ENCODE measurements around the gene NELL2.

Gene NELL2

GRCh38 chr12:44581642-44582242 is 294.4 kb downstream of the NELL2 start:
- DNase-seq: no peak
- in situ Hi-C loops (cut with HindIII; ENCODE audit: low pct_ligation_motif_present, low pct_unique_long_range_greater_than_20kb, low sequenced_read_pairs): no loop called here

GRCh38 chr12:44574586-44574985 is 301.5 kb downstream of the NELL2 start:
- DNase-seq: no peak
- in situ Hi-C loops (cut with HindIII; ENCODE audit: low pct_ligation_motif_present, low pct_unique_long_range_greater_than_20kb, low sequenced_read_pairs): no loop called here

- DNase-seq: no peak
- in situ Hi-C loops (cut with HindIII; ENCODE audit: low pct_ligation_motif_present, low pct_unique_long_range_greater_than_20kb, low sequenced_read_pairs): no loop called here
These were observed 302.4 kb downstream of the NELL2 start for GRCh38 chr12:44573723-44574122.

- DNase-seq: no peak
- in situ Hi-C loops (cut with HindIII; ENCODE audit: low pct_ligation_motif_present, low pct_unique_long_range_greater_than_20kb, low sequenced_read_pairs): no loop called here
These were observed 305.0 kb downstream of the NELL2 start for GRCh38 chr12:44571006-44571550.

- in situ Hi-C loops (cut with HindIII; ENCODE audit: low pct_ligation_motif_present, low pct_unique_long_range_greater_than_20kb, low sequenced_read_pairs): no loop called here
- DNase-seq: no peak
These were observed 306.0 kb downstream of the NELL2 start for GRCh38 chr12:44570036-44570583.

GRCh38 chr12:44565163-44565562 is 311.0 kb downstream of the NELL2 start:
- DNase-seq: no peak
- in situ Hi-C loops (cut with HindIII; ENCODE audit: low pct_ligation_motif_present, low pct_unique_long_range_greater_than_20kb, low sequenced_read_pairs): no loop called here

- no peak for DNase-seq
- in situ Hi-C loops (cut with HindIII; ENCODE audit: low pct_ligation_motif_present, low pct_unique_long_range_greater_than_20kb, low sequenced_read_pairs): no loop called here
These were observed 312.6 kb downstream of the NELL2 start for GRCh38 chr12:44563486-44563885.

GRCh38 chr12:44558340-44559100 is 317.6 kb downstream of the NELL2 start:
- in situ Hi-C loops (cut with HindIII; ENCODE audit: low pct_ligation_motif_present, low pct_unique_long_range_greater_than_20kb, low sequenced_read_pairs): no loop called here
- no peak for DNase-seq

- DNase-seq: no peak
- in situ Hi-C loops (cut with HindIII; ENCODE audit: low pct_ligation_motif_present, low pct_unique_long_range_greater_than_20kb, low sequenced_read_pairs): no loop called here
These were observed 320.7 kb downstream of the NELL2 start for GRCh38 chr12:44555454-44555853.

- in situ Hi-C loops (cut with HindIII; ENCODE audit: low pct_ligation_motif_present, low pct_unique_long_range_greater_than_20kb, low sequenced_read_pairs): no loop called here
- DNase-seq: no peak
These were observed 324.5 kb downstream of the NELL2 start for GRCh38 chr12:44551631-44552030.

GRCh38 chr12:44550377-44550776 is 325.7 kb downstream of the NELL2 start:
- in situ Hi-C loops (cut with HindIII; ENCODE audit: low pct_ligation_motif_present, low pct_unique_long_range_greater_than_20kb, low sequenced_read_pairs): no loop called here
- no peak for DNase-seq

- in situ Hi-C loops (cut with HindIII; ENCODE audit: low pct_ligation_motif_present, low pct_unique_long_range_greater_than_20kb, low sequenced_read_pairs): no loop called here
- DNase-seq: no peak
These were observed 330.1 kb downstream of the NELL2 start for GRCh38 chr12:44546060-44546459.

- no peak for DNase-seq
- in situ Hi-C loops (cut with HindIII; ENCODE audit: low pct_ligation_motif_present, low pct_unique_long_range_greater_than_20kb, low sequenced_read_pairs): no loop called here
These were observed 332.1 kb downstream of the NELL2 start for GRCh38 chr12:44544018-44544417.

- in situ Hi-C loops (cut with HindIII; ENCODE audit: low pct_ligation_motif_present, low pct_unique_long_range_greater_than_20kb, low sequenced_read_pairs): no loop called here
- no peak for DNase-seq
These were observed 333.4 kb downstream of the NELL2 start for GRCh38 chr12:44542716-44543115.

GRCh38 chr12:44537354-44537753 is 338.8 kb downstream of the NELL2 start:
- no peak for DNase-seq
- in situ Hi-C loops (cut with HindIII; ENCODE audit: low pct_ligation_motif_present, low pct_unique_long_range_greater_than_20kb, low sequenced_read_pairs): no loop called here

- no peak for DNase-seq
- in situ Hi-C loops (cut with HindIII; ENCODE audit: low pct_ligation_motif_present, low pct_unique_long_range_greater_than_20kb, low sequenced_read_pairs): no loop called here
These were observed 343.2 kb downstream of the NELL2 start for GRCh38 chr12:44532940-44533339.

GRCh38 chr12:44531320-44531971 is 344.7 kb downstream of the NELL2 start:
- DNase-seq: no peak
- in situ Hi-C loops (cut with HindIII; ENCODE audit: low pct_ligation_motif_present, low pct_unique_long_range_greater_than_20kb, low sequenced_read_pairs): no loop called here

GRCh38 chr12:44526655-44527182 is 349.4 kb downstream of the NELL2 start:
- DNase-seq: no peak
- in situ Hi-C loops (cut with HindIII; ENCODE audit: low pct_ligation_motif_present, low pct_unique_long_range_greater_than_20kb, low sequenced_read_pairs): no loop called here

Measured in ACHN (cell line).